ENCODE data around the gene SATB2.

The SATB2 gene

DNA sequence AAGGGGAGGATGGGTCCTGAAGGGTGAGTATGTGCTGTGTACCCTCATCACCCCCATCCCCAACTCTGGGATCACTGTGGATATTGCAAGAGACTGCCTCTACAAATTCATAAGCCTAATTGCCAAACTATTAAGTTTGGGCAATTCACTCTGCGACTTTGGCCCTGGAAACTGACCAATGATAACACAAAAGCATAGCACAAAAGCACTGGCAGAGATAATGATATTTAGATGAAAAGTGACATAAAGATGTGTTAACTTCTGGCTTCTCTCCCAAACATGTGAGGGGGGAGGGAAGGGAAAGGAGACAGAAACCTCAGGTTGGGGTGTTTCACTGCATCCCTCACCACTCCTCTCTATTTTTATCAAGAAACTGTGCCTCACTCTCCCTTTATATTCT, 150.3 kb downstream of the SATB2 start:
- TF ChIP-seq, protein P1, sequence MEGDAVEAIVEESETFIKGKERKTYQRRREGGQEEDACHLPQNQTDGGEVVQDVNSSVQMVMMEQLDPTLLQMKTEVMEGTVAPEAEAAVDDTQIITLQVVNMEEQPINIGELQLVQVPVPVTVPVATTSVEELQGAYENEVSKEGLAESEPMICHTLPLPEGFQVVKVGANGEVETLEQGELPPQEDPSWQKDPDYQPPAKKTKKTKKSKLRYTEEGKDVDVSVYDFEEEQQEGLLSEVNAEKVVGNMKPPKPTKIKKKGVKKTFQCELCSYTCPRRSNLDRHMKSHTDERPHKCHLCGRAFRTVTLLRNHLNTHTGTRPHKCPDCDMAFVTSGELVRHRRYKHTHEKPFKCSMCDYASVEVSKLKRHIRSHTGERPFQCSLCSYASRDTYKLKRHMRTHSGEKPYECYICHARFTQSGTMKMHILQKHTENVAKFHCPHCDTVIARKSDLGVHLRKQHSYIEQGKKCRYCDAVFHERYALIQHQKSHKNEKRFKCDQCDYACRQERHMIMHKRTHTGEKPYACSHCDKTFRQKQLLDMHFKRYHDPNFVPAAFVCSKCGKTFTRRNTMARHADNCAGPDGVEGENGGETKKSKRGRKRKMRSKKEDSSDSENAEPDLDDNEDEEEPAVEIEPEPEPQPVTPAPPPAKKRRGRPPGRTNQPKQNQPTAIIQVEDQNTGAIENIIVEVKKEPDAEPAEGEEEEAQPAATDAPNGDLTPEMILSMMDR (IDR thresholded peaks at IDR 0.05; ENCODE audit: extremely low read depth, insufficient read depth, missing control alignments): no peak
- no peak for DNase-seq (ENCODE audit: low spot score)
- in situ Hi-C loops (cut with MboI; ENCODE audit: low pct_unique_long_range_greater_than_20kb, low sequenced_read_pairs, unreplicated experiment): no loop called here

- in situ Hi-C loops (cut with MboI; ENCODE audit: low pct_unique_long_range_greater_than_20kb, low sequenced_read_pairs, unreplicated experiment): no loop called here
- TF ChIP-seq, protein P1 (IDR thresholded peaks at IDR 0.05; ENCODE audit: extremely low read depth, insufficient read depth, missing control alignments): no peak
- no peak for DNase-seq (ENCODE audit: low spot score)
These were observed 151.6 kb downstream of the SATB2 start for GRCh38 chr2:199306116-199306515.

DNA sequence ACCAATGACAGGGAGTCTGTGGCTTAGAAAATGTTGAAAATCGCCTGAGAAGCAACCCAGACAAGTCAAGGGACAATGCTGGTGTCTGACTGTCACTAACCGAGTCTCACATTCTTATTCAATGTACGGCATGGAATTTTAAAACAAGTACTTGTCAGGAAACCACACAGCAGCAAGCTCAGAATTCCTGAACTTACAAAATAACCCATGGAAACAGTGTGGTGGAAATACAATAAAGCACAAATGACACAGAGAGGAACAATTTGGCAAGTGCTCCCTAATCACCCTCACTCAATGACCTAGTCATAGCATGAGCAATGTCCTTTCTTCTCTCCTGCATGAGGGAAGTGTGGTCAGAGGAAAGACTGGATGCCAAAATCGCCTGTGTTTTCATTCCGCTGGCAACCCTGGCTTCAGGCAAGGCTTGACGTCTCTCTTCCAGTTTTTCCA, 154.0 kb downstream of the SATB2 start:
- in situ Hi-C loops (cut with MboI; ENCODE audit: low pct_unique_long_range_greater_than_20kb, low sequenced_read_pairs, unreplicated experiment): no loop called here
- DNase-seq (ENCODE audit: low spot score): no peak
- TF ChIP-seq, protein P1 (IDR thresholded peaks at IDR 0.05; ENCODE audit: extremely low read depth, insufficient read depth, missing control alignments): no peak

- no peak for DNase-seq (ENCODE audit: low spot score)
- TF ChIP-seq, protein P1 (IDR thresholded peaks at IDR 0.05; ENCODE audit: extremely low read depth, insufficient read depth, missing control alignments): no peak
- in situ Hi-C loops (cut with MboI; ENCODE audit: low pct_unique_long_range_greater_than_20kb, low sequenced_read_pairs, unreplicated experiment): no loop called here
These were observed 154.9 kb downstream of the SATB2 start for GRCh38 chr2:199302851-199303250.

DNA sequence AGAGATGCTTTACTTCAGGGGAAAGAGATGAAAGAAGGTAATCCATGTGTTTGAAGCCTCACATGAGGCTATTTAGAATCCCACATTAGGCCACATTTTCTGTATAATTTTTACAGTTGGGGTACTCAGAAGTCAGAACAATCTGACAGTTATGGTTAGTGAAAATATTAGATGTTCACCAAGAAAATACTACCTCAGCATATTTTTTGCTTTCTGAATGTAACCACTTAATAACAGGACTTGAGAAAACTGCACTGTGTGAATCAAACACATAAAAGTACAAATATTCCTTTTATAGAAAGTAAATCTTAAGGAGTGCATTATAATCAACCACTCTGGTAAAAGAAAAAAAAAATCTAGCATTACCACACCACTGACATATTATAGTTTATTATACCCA, 169.3 kb downstream of the SATB2 start:
- TF ChIP-seq, protein P1 (IDR thresholded peaks at IDR 0.05; ENCODE audit: extremely low read depth, insufficient read depth, missing control alignments): no peak
- in situ Hi-C loops (cut with MboI; ENCODE audit: low pct_unique_long_range_greater_than_20kb, low sequenced_read_pairs, unreplicated experiment): no loop called here
- DNase-seq (ENCODE audit: low spot score): no peak

- no peak for DNase-seq (ENCODE audit: low spot score)
- in situ Hi-C loops (cut with MboI; ENCODE audit: low pct_unique_long_range_greater_than_20kb, low sequenced_read_pairs, unreplicated experiment): no loop called here
- TF ChIP-seq, protein P1 (IDR thresholded peaks at IDR 0.05; ENCODE audit: extremely low read depth, insufficient read depth, missing control alignments): no peak
These were observed 175.4 kb downstream of the SATB2 start for GRCh38 chr2:199282309-199282708.

DNA sequence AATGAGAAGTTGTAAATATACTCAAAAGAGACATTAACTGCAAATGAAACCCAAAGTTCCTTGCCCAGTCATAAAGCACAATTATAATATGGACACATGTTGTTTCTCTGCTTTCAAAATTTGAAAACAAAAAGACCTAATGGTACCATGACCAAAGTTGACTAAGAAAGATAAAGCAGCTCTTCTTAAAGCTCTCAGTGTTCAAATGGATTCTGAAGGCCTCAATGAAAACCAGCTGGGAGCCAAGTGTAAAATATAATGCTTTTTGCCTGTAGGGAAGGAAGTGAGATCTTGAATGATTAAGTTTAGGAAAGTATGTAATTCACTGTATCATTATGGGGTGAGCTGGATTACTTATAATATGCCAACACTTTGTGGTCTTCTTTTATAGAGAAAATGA, 178.6 kb downstream of the SATB2 start:
- DNase-seq (ENCODE audit: low spot score): no peak
- in situ Hi-C loops (cut with MboI; ENCODE audit: low pct_unique_long_range_greater_than_20kb, low sequenced_read_pairs, unreplicated experiment): no loop called here
- TF ChIP-seq, protein P1 (IDR thresholded peaks at IDR 0.05; ENCODE audit: extremely low read depth, insufficient read depth, missing control alignments): no peak
